ENCODE measurements around the gene PTPN2. TPM values are rescaled to one million over a fixed set of nuclear protein-coding genes. Genes with fewer than 3 reads are reported as not detected.
"Not testable (repeated sequence)": the region's sequence is repeated elsewhere in the genome, so short reads cannot be mapped to it uniquely, and the experiment has no call there.

The PTPN2 gene
- total RNA-seq, 2 donors from 2014 or later, result 32.2 to 34.3 TPM

GRCh38 chr18:12906119-12906518 is 22.1 kb upstream of the PTPN2 start:
- H3K27me3 ChIP-seq, result peaks cover 6% of the 10 kb centered on the region
- H3K9me3 ChIP-seq, result no peaks in the 10 kb centered on the region
- no peak for DNase-seq
- no peaks in the 10 kb centered on the region for H3K36me3 ChIP-seq
- H3K4me3 ChIP-seq, result no peak overlapping the region
- no peaks in the 10 kb centered on the region for H3K4me1 ChIP-seq
- no peak overlapping the region for H3K9ac ChIP-seq (ENCODE audit: low read depth in 2 of 2, low read length in 2 of 2)
- TF ChIP-seq, protein P1, sequence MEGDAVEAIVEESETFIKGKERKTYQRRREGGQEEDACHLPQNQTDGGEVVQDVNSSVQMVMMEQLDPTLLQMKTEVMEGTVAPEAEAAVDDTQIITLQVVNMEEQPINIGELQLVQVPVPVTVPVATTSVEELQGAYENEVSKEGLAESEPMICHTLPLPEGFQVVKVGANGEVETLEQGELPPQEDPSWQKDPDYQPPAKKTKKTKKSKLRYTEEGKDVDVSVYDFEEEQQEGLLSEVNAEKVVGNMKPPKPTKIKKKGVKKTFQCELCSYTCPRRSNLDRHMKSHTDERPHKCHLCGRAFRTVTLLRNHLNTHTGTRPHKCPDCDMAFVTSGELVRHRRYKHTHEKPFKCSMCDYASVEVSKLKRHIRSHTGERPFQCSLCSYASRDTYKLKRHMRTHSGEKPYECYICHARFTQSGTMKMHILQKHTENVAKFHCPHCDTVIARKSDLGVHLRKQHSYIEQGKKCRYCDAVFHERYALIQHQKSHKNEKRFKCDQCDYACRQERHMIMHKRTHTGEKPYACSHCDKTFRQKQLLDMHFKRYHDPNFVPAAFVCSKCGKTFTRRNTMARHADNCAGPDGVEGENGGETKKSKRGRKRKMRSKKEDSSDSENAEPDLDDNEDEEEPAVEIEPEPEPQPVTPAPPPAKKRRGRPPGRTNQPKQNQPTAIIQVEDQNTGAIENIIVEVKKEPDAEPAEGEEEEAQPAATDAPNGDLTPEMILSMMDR (IDR thresholded peaks at IDR 0.05), result no peak
- intact Hi-C loops (cut with DNase I), result no loop called here
- H3K27ac ChIP-seq, result no peak overlapping the region

- Histone ChIP-seq H3K4me1 (no peaks in the 10 kb centered on the region), H3K9me3 (no peaks in the 10 kb centered on the region), H3K36me3 (no peaks in the 10 kb centered on the region), H3K9ac (ENCODE audit: low read depth in 2 of 2, low read length in 2 of 2) (no peak overlapping the region), H3K27me3 (no peaks in the 10 kb centered on the region), H3K4me3 (no peak overlapping the region), H3K27ac (no peak overlapping the region)
- DNase-seq, result no peak
- intact Hi-C loops (cut with DNase I), result no loop called here
- TF ChIP-seq, protein P1 (IDR thresholded peaks at IDR 0.05), result no peak
These were observed 20.0 kb upstream of the PTPN2 start for GRCh38 chr18:12904012-12904516.

DNA sequence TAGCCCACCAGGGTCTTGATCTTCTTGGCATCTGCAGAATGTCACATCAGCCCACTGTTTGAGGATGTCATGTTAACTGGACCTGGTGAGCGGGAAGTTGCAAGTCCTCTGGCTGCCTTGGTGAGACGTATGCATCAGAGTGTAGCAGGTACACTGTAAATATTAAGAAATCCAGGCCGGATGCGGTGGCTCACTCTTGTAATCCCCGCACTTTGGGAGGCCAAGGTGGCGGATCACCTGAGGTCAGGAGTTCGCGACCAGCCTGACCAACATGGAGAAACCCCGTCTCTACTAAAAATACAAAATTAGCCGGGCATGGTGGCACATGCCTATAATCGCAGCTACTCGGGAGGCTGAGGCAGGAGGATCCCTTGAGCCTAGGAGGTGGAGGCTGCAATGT is 17.2 kb upstream of the PTPN2 start:
- H3K9ac ChIP-seq (ENCODE audit: low read depth in 2 of 2, low read length in 2 of 2); H3K9me3 ChIP-seq; H3K27ac ChIP-seq; DNase-seq; H3K36me3 ChIP-seq; H3K27me3 ChIP-seq; H3K4me3 ChIP-seq; intact Hi-C loops (cut with DNase I); H3K4me1 ChIP-seq: not testable (repeated sequence)

GRCh38 chr18:12896784-12897333 is 12.8 kb upstream of the PTPN2 start:
- DNase-seq; H3K27ac ChIP-seq; H3K9ac ChIP-seq (ENCODE audit: low read depth in 2 of 2, low read length in 2 of 2); H3K9me3 ChIP-seq; H3K4me3 ChIP-seq; intact Hi-C loops (cut with DNase I); H3K4me1 ChIP-seq; H3K36me3 ChIP-seq: not testable (repeated sequence)
- peaks cover 17% of the 10 kb centered on the region for H3K27me3 ChIP-seq

DNA sequence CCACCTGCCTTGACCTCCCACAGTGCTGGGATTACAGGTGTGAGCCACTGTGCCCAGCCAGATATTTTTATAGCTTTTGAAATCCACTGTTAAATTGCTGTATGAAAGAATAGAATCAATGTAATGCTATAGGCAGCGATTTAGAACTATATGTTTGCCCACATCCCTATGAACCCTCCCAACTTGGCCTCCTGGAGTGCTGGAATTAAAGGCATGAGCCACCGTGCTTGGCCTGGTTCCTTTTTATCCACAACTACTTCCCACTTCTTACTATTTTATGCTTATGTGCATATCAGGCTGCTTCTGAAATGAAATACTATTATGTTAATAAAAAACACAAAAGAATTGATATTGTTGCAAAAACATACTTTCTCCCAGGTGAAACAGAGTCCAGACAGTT is 11.6 kb upstream of the PTPN2 start:
- Histone ChIP-seq H3K4me3 (no peak overlapping the region), H3K9ac (ENCODE audit: low read depth in 2 of 2, low read length in 2 of 2) (no peak overlapping the region), H3K27ac (no peak overlapping the region), H3K4me1 (no peaks in the 10 kb centered on the region), H3K36me3 (no peaks in the 10 kb centered on the region), H3K9me3 (no peaks in the 10 kb centered on the region), H3K27me3 (peaks cover 17% of the 10 kb centered on the region)
- intact Hi-C loops (cut with DNase I), result no loop called here
- no peak for DNase-seq
- TF ChIP-seq, protein P1 (IDR thresholded peaks at IDR 0.05), result no peak

DNA sequence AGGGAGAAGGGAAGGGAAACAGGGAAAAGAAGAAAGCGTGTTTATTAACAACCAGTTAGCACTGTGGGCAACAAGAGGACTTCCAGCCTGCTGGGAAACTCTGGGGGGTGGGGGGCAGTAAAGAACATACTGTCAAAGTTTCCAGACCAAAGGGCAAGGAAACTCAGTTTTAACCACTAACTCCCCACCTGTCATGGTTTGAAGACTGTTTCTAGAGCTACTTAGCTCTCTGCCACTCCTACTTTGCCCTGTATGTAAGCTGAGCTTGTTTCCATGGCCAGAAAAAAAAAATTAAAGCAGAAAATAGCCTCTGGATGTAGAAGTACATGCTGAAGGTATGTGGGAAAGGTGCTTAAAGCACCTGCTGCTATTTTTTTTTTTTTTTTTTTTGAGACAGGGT is 11.0 kb upstream of the PTPN2 start:
- intact Hi-C loops (cut with DNase I), result no loop called here

More for the DNA sequence above, 11.0 kb upstream of the PTPN2 start:
- no peaks in the 10 kb centered on the region for H3K36me3 ChIP-seq
- H3K9me3 ChIP-seq, result no peaks in the 10 kb centered on the region
- H3K9ac ChIP-seq (ENCODE audit: low read depth in 2 of 2, low read length in 2 of 2), result no peak overlapping the region
- H3K4me3 ChIP-seq, result no peak overlapping the region
- H3K27me3 ChIP-seq, result peaks cover 17% of the 10 kb centered on the region
- no peaks in the 10 kb centered on the region for H3K4me1 ChIP-seq
- TF ChIP-seq, protein P1 (IDR thresholded peaks at IDR 0.05), result no peak
- H3K27ac ChIP-seq, result no peak overlapping the region
- DNase-seq, result no peak
